Stimulated activated CD4-positive, alpha-beta T cell treated with anti-CD3 and anti-CD28 coated beads, Interleukin-2, amount 100 ng/mL, for 4 hours (primary cell): ENCODE measurements around the gene GPC4.
"Not testable (repeated sequence)": the region's sequence is repeated elsewhere in the genome, so short reads cannot be mapped to it uniquely, and the experiment has no call there.

Source experiments
- DNase-seq: peaks from one replicate; pipeline ENCODE4 v3.0.0-alpha.2; 2020; ENCODE audit warnings: low read depth

The GPC4 gene

GRCh38 chrX:133365871-133366611 is 49.2 kb downstream of the GPC4 start:
- DNase-seq = no peak

- no peak for DNase-seq
Measured at GRCh38 chrX:133364865-133365264, 50.4 kb downstream of the GPC4 start.

- no peak for DNase-seq
Measured at GRCh38 chrX:133364196-133364595, 51.1 kb downstream of the GPC4 start.

DNA sequence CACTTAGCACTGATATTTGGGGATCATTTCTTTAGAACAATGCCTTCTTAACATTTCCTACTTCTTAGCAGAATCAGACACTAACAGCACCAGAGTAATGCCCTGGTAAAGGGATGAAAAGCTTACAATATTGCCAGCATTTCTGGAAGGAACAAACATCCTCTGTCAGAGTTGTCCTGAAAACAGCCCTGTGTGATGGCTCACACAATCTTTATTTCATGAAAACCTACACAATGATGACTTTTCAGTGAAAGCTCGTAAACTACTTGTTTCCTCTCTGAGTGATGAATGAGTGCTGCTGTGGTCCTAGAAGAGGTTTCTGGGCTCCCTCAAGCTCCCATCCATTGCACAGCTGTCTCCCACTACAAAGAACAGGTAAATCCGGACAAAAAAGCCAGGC is 52.8 kb downstream of the GPC4 start:
- DNase-seq = no peak

DNA sequence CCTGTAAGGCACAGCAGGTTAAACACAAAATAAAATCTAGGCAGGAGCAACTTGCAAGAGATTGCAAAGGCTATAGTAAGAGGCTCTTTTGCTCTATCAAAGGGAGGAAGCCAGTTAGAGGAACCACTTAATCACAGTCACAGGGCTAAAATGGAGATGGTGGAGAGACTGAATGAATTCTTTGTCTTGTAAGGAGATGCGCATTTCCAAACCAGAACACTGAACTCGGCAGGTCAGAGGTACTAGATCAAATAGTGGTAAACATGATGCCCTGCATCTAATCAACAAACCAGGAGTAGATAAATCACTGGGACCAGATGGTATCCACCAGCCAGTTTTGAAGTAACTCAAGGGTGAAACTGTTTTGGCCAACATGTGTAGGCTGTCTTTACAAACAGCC is 55.8 kb downstream of the GPC4 start:
- no peak for DNase-seq

DNA sequence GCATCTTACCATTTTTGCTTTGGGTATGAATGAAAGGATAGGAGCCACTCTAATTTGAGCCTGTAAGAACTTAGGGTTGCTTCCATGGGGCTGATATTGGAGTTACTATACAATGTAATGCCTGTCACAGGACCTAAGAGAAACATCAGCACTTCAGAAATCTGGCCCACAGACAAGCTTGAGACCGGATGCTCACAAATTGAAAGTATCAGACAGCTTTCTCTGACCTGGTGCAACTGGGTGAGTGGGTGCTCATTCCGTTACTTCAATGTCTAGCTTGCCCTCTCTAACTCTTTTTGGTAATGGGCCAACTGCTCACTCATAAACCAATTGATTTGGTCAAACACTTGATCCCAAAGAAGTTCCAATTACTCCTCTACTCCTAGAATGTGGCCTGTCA is 62.1 kb downstream of the GPC4 start:
- no peak for DNase-seq

GRCh38 chrX:133350751-133351150 is 64.5 kb downstream of the GPC4 start:
- DNase-seq = no peak

DNA sequence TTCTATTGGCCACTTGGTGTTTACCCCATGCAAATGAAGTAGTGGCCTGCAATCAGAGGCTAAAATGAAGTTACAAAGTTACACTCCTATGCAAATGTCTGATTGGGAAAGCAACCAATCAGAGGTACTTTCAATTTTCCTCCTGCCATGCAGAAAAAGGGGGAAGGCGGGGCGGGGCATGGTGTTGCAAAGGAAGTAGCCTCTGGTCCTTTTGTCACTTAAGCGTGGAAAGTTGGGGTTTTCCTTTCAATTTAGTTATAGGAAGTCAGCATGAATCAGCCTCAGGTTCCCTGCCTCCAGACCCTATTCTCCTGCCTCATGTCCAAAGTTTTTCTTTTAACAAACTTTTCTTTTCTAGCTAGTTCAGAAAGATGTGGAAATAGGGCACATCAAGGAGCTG is 69.3 kb downstream of the GPC4 start:
- DNase-seq = no peak

- DNase-seq = no peak
Measured at GRCh38 chrX:133339566-133339965, 75.7 kb downstream of the GPC4 start.

- no peak for DNase-seq
Measured at GRCh38 chrX:133337250-133337649, 78.0 kb downstream of the GPC4 start.

- no peak for DNase-seq
Measured at GRCh38 chrX:133335027-133335426, 80.3 kb downstream of the GPC4 start.

- DNase-seq = no peak
Measured at GRCh38 chrX:133333154-133333750, 82.0 kb downstream of the GPC4 start.

DNA sequence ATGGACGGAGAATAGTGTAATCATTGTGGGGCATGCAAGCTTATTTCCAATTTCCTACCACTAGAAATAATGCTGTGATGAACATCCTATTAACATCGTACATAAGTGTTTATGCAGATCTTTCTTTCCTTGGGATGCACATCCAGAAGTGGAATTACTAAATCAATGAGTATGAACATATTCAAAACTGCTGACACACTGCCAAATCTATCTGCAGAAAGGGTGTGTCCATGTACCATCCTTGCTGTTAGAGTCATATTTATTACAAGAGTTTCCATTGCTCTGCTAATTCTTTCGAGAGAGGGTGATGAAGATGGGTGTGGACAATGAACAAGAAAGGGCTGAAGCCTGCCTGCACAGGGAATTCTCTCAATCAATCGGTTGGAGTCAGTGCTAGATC is 82.6 kb downstream of the GPC4 start:
- no peak for DNase-seq

- no peak for DNase-seq
Measured at GRCh38 chrX:133330956-133331355, 84.3 kb downstream of the GPC4 start.

DNA sequence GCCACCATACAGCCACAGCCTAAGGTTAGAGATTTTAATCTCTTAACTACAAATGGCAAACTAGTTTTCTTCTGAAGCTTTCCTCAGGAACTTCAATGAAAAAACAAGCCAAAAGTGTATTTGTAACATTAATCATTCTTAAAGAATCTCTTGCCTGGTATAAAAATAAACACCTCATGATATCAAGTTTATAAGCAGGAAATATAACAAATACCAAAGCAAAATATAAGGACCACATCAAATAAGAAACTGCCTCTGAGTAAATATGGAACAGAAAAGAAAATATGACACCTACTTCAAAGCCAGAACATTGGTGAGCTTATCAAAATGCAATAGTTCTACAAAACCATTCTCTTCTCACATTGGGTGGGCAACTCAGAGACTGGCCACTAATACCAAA is 89.9 kb downstream of the GPC4 start:
- no peak for DNase-seq

- DNase-seq = no peak
Measured at GRCh38 chrX:133323431-133323830, 91.9 kb downstream of the GPC4 start.

GRCh38 chrX:133322269-133322668 is 93.0 kb downstream of the GPC4 start:
- DNase-seq = not testable (repeated sequence)

GRCh38 chrX:133321451-133321850 is 93.8 kb downstream of the GPC4 start:
- DNase-seq = no peak

DNA sequence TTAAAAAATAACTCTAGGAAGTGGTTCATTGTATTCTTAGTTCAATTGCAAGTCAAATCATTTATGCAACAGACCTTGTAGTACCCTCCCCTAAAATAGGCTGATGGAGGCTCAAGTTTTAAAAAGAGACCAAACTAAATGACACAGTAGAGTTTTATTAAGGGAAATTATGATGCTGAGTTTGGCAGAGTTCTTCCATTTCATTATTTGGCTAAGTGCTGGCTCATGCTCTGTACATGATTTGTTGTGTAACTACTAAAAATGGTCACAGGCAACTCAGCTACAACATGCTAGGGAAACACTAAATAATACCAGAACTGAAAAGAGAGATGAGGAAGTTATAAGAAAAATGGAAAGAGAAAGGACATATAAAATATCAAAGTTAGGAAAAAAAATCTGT is 101.0 kb downstream of the GPC4 start:
- no peak for DNase-seq

DNA sequence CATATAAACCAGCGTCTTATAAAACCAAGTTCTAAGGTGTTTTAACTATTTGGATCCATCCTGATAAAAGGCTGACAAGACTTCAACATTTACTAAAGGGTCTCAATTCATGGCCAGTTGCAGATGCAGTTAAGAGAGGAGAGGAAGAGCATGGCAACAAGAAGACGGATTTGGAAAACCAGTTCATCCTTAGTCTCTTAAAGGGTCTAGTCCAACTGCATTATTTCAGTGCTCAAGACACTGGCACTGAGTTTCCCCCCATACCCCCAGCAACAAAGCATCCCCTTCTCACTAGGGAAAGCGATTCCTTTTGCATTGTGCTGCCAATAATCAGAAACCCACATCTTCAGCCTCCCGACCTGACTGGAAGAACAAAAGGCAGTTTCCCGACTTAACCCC is 106.8 kb downstream of the GPC4 start:
- DNase-seq = no peak

DNA sequence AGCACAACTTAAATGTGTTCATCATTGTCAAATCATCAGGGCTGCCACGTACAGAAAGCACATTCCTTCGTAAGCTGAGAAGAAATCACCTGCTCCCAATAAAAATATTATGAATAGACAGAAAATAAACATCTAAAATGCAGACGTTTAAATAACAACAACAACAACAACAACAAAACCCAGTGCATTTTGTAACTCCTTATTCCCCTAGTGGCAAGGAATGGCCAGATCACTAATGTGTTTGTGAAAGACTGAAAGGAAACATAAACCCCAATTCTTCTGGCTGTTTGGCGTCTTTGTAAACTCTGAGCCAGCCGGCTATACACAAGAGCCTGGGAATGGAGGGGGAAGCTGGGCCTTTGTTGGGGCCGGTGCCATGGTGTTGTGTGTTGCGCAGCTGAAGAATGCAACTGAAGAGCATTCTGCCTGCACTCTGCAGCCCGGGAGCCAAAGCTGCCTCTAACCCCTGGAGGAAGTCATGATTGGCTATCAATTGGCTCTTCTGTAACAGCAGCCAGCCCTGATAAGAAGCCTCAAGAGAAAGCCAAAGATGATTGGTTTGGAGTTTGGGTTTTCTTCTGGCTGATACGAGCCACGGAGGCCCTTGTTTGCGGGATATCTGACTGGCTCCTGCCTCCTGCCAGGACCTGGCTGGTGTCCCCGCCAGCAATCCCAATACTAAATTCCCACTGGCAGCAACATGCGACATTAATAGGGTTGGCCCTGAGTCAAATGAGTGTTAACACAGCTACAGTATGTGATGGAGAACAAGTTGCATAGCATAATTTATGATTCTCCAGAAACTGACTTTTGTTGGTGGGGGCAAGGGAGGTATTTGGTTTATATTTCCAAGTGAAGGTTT is 107.4 kb downstream of the GPC4 start:
- DNase-seq = no peak

GRCh38 chrX:133307094-133307493 is 108.2 kb downstream of the GPC4 start:
- DNase-seq = no peak

- DNase-seq = no peak
Measured at GRCh38 chrX:133306316-133306715, 109.0 kb downstream of the GPC4 start.
